Fibroblast of pulmonary artery (primary cell): ENCODE data around the gene NPRL2.

Source experiments
- DNase-seq: peaks from one replicate; pipeline ENCODE4 v3.0.0-alpha.2; 2010; ENCODE audit warnings: low read depth
- H3K4me3 ChIP-seq: replicated peaks from 2 replicates; pipeline ENCODE4 v1.5.1; 2011; ENCODE audit warnings: low read depth, mild to moderate bottlenecking, control low read depth, low read length, moderate library complexity
- CTCF ChIP-seq: IDR thresholded peaks from 2 replicates; pipeline ENCODE4 v1.5.1; 2011; ENCODE audit warnings: mild to moderate bottlenecking, control low read depth, low read length, inconsistent platforms; ENCODE audit errors: missing control alignments

The NPRL2 gene

GRCh38 chr3:50304601-50305000 is 46.0 kb downstream of the NPRL2 start:
- no peak overlapping the region for H3K4me3 ChIP-seq
- DNase-seq, result no peak
- TF ChIP-seq CTCF, result no peak

- peak; percentile 5 for TF ChIP-seq CTCF
- peak within 1 kb of the TSS; percentile 10 for H3K4me3 ChIP-seq
- DNase-seq, result peak; percentile 33
These were observed 47.4 kb downstream of the NPRL2 start, which contains the start of gene HYAL1 for GRCh38 chr3:50303013-50303815. Gene HYAL1 (minus strand): TSS chr3:50303574. CDS start chr3:50302956, 618 bp downstream.

- H3K4me3 ChIP-seq, result no peak overlapping the region
- no peak for TF ChIP-seq CTCF
- DNase-seq, result no peak
These were observed 48.2 kb downstream of the NPRL2 start for GRCh38 chr3:50302095-50303012.

GRCh38 chr3:50300681-50301254 is 49.8 kb downstream of the NPRL2 start:
- no peak for TF ChIP-seq CTCF
- DNase-seq, result no peak
- H3K4me3 ChIP-seq, result no peak overlapping the region

- TF ChIP-seq CTCF, result no peak
- H3K4me3 ChIP-seq, result peak overlapping the region; percentile 55
- DNase-seq, result peak; percentile 49
These were observed 50.5 kb downstream of the NPRL2 start for GRCh38 chr3:50299929-50300680.

- DNase-seq, result no peak
- H3K4me3 ChIP-seq, result peak overlapping the region; percentile 55
- TF ChIP-seq CTCF, result no peak
These were observed 51.0 kb downstream of the NPRL2 start for GRCh38 chr3:50299638-50299928.
